GM20000 (cell line): Measurements from ENCODE around the gene PYGO2.

Experiments used
- DNase-seq: peaks from one replicate; pipeline ENCODE4 v3.0.0; 2012; ENCODE audit warnings: low spot score
- TF ChIP-seq, protein P1 (sequence below): IDR thresholded peaks from 2 replicates; pipeline ENCODE4 v1.5.1; 2012; ENCODE audit warnings: mild to moderate bottlenecking, control low read depth; ENCODE audit errors: extremely low read depth, missing control alignments

Gene PYGO2

DNA sequence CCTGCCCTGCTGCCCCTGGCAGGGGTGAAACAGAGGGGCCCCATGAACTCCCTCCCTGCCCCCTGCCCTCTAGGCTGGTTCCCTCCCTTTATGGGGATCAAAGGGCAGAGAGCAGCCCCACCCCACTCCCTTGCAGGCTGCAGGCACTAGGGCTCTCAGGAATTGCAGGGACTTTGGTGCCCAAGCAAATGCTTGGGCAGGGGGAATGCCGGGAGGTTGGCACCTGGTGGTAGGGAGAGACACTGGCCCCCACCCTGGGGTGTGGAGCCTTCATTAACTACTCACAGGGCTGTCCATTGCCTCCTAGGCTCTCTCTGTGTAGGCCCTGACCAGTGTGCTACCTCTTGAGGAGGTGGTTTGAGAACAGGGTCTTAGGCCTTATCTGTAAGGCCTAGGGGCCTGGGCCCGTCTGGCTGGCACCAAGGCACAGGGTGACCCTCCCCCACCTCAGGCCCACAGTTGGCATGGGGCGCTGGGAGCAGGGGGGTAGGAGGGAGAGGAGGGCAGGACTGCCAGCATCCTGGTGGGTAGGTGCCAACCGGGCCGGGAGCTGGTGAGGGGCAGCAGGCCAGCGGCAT lies 45.8 kb upstream of the PYGO2 start:
- no peak for DNase-seq
- TF ChIP-seq, protein P1, sequence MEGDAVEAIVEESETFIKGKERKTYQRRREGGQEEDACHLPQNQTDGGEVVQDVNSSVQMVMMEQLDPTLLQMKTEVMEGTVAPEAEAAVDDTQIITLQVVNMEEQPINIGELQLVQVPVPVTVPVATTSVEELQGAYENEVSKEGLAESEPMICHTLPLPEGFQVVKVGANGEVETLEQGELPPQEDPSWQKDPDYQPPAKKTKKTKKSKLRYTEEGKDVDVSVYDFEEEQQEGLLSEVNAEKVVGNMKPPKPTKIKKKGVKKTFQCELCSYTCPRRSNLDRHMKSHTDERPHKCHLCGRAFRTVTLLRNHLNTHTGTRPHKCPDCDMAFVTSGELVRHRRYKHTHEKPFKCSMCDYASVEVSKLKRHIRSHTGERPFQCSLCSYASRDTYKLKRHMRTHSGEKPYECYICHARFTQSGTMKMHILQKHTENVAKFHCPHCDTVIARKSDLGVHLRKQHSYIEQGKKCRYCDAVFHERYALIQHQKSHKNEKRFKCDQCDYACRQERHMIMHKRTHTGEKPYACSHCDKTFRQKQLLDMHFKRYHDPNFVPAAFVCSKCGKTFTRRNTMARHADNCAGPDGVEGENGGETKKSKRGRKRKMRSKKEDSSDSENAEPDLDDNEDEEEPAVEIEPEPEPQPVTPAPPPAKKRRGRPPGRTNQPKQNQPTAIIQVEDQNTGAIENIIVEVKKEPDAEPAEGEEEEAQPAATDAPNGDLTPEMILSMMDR = no peak

DNA sequence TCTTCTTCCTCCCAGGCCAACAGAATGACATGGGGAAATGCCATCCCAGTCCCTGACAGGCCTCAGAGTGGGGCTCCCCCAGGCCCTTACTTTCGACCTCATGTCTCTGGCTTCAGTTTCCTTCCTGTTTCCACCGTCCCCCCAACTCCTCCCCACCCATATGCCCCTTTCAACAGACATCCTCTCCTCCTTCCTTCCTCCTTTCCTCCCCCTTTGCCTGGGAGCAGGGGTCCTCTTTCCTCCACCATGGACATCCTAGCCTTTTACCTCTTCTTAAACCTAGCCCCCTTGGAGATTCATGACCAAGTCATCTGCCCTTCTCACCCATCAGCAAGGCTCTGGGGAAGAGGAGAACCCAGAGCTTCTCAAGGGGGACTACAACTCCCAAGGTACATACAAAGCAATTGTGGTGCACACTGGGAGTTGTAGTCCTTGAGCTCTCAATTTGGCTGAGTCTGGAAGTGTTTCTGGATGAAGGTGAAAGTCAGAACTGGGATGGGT lies 45.1 kb upstream of the PYGO2 start:
- TF ChIP-seq, protein P1 = no peak
- no peak for DNase-seq

DNA sequence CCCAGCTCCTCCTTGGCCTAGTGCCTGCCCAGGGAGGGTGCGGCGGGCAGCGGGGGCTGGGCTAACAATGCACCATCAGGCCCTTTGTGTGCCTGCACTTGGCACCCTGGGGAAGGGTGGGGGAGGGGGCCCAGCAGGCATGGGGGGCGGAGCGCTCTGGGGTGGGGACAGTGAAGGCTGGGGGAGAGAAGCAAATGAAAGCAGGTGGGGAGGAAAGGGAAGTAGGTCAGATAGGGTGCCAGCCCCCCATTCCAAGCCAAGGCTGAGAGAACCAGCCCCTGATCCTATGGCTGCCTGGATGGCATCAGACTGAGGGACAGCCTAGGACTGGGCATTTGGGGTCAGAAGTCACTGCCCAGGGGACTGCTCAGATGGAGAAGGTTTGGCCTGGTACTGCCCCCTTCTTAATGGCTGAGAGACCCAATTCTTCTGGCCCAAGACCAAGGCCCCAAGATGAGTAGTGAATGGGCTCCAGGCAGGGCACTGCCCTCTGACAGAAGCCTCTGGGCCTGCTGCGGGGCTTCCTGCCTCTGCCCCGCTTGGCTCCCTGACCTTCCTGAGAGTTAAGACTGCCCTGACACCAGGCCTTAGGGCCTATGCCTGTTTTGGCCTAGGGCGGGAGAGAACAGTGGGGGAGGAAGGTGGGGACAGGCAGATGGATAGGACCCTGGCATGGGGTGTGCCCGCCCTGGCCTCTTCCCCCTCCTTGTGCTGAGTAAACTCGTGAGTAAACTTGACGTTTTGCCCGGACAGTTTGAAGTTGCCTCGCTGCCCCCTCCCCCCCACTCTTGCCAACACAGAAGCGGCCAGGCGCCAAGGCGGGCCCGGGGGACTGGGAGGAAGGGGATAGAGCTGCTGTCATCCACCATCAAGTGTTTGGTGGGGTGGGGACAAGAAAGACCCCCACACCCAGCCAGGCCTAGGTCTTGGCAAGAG lies 43.8 kb upstream of the PYGO2 start:
- TF ChIP-seq, protein P1 = no peak
- no peak for DNase-seq

DNA sequence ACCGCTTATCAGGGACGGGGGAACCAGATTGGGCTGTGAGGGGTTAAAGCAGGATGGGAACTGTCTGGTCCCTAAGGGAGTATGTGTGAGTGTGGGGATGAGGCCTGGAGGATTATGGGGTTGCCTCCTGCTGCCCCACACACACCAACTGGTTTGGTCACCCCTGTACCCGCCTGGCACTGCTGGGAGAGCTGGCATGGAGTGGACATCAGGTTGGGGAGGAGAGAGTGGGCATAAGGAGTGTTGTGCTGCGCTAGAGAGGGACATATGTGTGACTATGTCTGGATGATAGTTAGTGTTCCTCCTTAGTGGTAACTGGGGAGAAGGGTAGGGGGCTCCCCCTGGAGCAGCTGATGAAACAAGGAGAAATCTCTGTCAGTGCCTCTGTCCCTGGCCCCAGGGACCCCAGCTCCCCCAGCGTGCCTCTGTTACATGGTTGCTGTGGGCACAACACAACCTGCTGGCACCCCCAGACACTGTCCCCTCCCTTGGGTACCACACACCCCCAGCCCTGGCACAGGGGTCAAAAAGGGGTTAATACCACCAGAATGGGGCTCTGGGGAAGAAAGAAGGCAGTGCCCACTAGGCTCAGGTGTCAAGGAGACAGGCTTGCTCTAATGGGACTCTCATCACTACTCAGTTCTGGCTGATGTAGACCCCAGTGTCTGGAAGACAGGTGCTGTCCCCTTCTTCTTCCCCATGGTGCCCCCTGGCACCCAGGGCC lies 42.9 kb upstream of the PYGO2 start:
- DNase-seq = no peak
- TF ChIP-seq, protein P1 = no peak

DNA sequence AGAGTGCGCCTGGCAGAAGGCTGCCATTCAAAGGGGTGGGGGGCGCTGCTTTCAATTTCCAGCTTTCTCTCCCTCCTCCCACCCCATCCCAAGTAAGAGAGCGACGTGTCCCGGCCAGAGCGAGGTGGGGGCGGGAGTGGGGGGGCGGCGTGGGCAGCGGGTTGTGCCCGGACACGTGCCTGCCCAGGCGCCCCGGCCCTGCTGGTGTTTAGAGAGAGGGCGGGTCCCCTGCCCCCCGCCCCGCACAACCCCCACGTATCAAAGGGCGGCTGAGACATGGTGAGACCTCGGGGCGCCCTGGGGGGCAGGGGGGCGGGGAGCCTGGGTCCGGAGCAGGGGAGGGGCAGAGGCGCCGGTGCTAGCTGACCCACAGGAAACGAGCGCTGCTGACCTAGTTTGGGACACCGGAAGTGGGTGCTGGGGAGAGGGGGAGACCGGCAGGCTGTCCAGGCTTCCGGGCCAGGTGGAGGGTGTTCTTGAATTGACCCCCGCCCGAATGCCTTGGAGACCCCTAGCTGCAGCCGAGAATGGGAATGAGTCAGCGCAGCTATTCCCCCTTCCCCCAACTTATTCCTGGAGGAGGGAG lies 42.3 kb upstream of the PYGO2 start:
- TF ChIP-seq, protein P1 = no peak
- DNase-seq = peak; percentile 70

DNA sequence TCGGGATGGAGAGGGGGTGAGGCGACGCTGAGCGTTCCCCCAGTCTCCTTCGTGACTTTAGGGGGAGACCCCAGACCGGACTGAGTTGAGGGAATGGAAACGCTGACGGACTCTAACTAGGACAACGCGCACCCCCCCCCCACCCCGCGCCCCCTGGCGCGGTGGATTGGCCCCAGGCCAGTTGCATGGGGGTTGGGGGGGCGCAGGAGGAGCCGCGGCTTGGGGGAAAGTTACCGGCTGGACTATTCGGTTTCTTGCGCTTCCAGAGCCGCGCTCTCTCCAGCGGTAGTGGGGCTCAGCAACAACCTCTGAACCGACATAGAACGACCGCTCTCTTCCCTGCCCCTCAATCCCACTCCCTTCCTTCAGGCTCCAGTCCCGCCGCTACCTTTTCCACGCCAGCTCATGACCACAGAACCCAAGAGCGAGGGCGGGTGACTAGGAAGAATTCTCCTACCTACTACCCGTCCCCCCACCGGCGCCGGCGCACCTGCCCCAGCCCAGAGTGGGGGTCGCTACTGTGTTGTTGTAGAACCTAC lies 41.7 kb upstream of the PYGO2 start:
- TF ChIP-seq, protein P1 = no peak
- peak; percentile 20 for DNase-seq
